NB4 (cell line): ENCODE measurements around the gene SMIM22.

Experiments used
- POLR2A ChIP-seq: IDR thresholded peaks from 2 replicates; pipeline ENCODE4 v1.6.1; 2011; ENCODE audit warnings: mild to moderate bottlenecking; ENCODE audit not compliant: insufficient read length; ENCODE audit errors: extremely low read depth
- TF ChIP-seq, protein P1 (sequence below): IDR thresholded peaks from one replicate; pipeline ENCODE4 v1.5.1; 2012; ENCODE audit warnings: low read depth, low read length

DNA sequence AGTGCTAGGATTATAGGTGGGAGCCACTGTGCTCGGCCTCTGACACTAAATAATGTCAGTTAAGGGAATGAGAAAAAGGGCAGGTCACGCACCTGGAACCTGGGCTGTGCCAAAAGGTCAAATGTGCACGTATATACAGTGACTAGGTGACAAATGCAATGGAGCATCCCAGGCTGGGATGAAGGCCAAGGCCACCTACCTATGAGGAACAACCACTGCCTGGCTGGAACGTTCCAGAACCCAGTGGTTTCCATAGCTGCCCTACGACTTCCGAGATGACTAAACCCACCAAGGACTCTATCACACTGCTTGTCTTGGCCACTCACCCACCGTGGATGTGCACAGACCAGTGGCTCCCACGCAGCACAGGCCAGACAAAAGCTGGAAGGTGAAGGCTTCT is 44.3 kb upstream of the SMIM22 start:
- TF ChIP-seq, protein P1, sequence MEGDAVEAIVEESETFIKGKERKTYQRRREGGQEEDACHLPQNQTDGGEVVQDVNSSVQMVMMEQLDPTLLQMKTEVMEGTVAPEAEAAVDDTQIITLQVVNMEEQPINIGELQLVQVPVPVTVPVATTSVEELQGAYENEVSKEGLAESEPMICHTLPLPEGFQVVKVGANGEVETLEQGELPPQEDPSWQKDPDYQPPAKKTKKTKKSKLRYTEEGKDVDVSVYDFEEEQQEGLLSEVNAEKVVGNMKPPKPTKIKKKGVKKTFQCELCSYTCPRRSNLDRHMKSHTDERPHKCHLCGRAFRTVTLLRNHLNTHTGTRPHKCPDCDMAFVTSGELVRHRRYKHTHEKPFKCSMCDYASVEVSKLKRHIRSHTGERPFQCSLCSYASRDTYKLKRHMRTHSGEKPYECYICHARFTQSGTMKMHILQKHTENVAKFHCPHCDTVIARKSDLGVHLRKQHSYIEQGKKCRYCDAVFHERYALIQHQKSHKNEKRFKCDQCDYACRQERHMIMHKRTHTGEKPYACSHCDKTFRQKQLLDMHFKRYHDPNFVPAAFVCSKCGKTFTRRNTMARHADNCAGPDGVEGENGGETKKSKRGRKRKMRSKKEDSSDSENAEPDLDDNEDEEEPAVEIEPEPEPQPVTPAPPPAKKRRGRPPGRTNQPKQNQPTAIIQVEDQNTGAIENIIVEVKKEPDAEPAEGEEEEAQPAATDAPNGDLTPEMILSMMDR: no peak
- no peak for TF ChIP-seq POLR2A
